ENCODE measurements around the gene TARDBP.
A peak's percentile ranks its signal among the peaks of the same experiment; 100 is the strongest.
"Not testable (repeated sequence)": the region's sequence is repeated elsewhere in the genome, so short reads cannot be mapped to it uniquely, and the experiment has no call there.

The TARDBP gene

DNA sequence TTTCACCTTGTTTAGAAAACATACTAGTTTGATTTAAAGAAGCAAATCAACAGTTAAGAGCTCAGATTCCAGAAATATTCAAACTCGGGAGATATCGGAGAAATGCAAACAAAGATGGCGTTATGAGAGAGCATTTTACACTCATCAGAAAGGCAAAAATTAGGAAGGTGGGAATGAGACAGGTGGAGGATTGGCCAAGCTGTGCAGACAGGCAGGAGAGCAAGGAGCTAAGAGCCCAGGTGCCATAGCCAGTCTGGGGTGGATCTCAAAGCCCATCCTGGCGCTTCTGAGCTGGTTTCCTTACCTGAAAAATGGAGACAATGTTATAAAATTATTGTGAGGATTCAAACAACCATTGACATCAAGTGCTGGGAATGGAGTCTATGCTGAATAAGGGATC is 19.6 kb upstream of the TARDBP start:
- no peak for FAIRE-seq

DNA sequence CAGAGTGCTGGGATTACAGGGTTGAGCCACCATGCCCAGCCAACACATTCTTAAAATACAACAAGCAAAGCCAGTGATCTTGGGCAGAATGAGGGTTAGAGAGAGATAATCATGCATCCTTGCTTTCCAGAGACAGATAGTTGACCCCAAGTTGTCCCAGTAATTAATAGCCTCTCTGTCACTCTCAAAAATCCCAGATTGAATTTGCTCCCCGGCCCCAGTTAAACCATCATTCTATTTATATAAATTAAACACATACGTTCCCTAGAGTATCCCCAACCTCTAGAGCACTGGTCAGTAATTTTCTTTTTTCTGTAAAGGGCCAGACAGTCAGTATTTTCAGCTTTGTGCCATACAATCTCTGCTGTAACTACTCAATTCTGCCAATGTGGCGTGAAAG is 16.4 kb upstream of the TARDBP start:
- no peak for FAIRE-seq

GRCh38 chr1:11000526-11000925 is 11.9 kb upstream of the TARDBP start:
- no peak for FAIRE-seq

GRCh38 chr1:11013160-11013531 is 692 bp downstream of the TARDBP start:
- FAIRE-seq, result no peak

GRCh38 chr1:11019358-11019757 is 6.9 kb downstream of the TARDBP start:
- FAIRE-seq, result not testable (repeated sequence)

DNA sequence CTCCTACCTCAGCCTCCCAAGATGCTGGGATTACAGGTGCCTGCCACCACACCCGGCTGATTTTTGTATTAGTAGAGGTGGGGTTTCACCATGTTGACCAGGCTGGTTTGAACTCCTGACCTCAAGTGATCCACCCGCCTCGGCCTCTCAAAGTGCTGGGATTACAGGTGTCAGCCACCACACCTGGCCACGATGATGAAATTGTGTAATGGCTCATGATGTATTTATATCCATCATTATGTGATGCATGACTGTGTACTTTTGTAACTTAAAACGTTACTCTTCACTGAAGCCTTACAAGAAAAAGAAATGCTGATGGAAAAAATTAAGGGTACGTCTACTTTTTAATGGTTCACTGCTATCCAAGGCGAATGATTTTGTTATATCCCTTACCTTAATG is 7.5 kb downstream of the TARDBP start:
- no peak for FAIRE-seq

GRCh38 chr1:11023201-11023600 is 10.7 kb downstream of the TARDBP start:
- no peak for FAIRE-seq

DNA sequence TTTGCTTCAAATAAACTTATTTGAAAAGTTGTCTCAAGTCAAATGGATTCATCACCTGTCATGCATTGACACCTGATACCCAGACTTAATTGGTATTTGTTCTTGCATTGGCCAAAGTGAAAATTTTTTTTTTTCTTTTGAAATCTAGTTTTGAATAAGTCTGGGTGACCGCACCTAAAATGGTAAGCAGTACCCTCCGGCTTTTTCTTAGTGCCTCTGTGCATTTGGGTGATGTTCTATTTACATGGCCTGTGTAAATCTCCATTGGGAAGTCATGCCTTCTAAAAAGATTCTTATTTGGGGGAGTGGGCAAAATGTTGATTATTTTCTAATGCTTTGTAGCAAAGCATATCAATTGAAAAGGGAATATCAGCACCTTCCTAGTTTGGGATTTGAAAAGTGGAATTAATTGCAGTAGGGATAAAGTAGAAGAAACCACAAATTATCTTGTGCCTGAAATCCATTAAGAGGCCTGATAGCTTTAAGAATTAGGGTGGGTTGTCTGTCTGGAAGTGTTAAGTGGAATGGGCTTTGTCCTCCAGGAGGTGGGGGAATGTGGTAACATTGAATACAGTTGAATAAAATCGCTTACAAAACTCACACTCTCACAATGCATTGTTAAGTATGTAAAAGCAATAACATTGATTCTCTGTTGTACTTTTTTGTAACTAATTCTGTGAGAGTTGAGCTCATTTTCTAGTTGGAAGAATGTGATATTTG is 11.9 kb downstream of the TARDBP start:
- FAIRE-seq, result no peak

- FAIRE-seq, result no peak
Measured at GRCh38 chr1:11024874-11025203, 12.4 kb downstream of the TARDBP start.

DNA sequence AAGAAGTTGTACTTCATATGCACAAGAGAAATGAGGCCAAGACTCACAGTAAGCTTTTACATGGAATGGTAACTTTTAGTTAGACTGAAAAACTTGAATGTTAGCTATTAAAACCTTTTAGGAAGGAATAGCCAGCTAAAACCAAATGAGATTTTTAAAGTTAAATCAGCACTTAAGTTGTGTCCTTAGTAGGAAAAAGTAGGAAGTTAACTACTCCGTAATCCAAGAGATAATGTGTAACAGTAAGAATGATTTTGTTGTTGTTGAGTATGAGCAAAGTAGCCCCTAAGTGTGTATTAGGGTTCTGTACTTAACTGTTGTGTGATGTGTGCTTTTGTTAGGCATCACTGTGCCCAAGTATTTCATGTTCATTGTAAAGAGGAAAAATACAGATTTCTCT is 13.2 kb downstream of the TARDBP start:
- FAIRE-seq, result no peak

GRCh38 chr1:11026052-11026451 is 13.6 kb downstream of the TARDBP start:
- no peak for FAIRE-seq

DNA sequence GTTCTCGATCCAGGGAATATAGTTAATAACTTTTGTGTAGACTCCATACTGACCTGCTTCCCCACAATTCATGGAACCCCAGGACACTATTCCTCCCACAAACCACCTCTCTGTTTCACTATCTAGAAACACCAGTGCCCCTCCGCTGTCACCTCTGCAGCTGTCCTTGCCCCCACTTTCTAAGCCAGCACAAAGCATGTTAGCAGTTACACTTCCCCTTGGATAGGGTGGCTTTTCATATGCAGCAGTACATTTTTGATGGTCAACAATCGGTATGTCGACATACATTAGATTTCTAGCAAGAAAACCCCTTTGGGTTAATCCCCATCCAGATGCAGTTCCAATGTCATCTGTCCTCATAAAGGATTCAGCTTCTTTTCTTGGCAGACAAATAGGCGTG is 14.4 kb downstream of the TARDBP start:
- FAIRE-seq, result no peak

DNA sequence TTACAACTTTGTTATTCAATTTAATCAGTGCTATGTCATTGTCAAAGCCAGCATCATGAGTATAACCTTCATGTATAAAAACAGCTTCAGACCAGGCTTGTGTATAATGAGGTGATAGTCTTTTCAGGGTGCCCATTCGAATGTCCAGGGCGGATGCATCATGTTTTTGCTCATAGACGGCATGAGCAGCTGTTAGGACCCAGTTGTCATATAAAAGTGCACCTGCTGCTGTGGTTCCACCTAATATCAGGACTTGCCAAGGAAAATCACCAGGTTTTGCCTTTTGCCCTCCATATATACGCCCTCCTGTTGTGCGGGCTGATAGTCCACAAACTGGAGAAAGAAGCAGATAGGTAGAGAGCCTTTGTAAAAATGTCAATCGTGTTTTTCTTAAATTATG is 14.9 kb downstream of the TARDBP start:
- FAIRE-seq, result no peak

DNA sequence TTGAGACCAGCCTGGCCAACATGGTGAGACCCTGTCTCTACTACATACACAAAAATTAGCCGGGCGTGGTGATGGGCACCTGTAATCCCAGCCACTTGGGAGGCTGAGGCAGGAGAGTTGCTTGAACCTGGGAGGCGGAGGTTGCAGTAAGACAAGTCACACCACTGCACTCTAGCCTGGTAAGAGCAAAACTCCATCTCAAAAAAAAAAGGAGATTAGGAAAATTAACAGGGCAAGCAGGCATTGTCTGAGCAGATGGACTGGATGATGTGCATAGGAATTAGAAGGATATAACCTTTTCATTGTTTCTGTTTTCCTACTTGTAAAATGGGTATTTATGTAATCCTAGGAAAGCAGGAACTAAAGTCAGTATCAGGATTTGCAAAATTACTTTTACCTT is 15.6 kb downstream of the TARDBP start:
- no peak for FAIRE-seq

DNA sequence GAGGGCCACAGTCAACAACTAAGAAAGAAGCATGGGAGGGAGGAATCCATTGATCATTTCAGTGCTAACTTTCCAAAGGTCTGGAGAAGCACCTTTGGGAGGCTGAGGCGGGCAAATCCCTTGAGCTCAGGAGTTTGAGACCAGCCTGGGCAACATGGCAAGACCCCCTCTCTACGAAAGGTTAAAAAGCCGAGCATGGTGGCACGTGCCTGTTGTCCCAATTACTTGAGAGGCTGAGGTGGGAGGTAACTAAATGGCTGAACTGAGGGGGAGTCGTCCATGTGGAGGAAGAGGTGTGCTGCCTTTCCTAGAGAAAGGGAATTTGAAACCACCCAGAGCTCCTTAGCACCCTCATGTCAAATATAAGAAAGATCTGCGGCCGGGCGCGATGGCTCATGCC is 18.4 kb downstream of the TARDBP start:
- FAIRE-seq, result no peak

GRCh38 chr1:11031624-11032262 is 19.3 kb downstream of the TARDBP start:
- no peak for FAIRE-seq

DNA sequence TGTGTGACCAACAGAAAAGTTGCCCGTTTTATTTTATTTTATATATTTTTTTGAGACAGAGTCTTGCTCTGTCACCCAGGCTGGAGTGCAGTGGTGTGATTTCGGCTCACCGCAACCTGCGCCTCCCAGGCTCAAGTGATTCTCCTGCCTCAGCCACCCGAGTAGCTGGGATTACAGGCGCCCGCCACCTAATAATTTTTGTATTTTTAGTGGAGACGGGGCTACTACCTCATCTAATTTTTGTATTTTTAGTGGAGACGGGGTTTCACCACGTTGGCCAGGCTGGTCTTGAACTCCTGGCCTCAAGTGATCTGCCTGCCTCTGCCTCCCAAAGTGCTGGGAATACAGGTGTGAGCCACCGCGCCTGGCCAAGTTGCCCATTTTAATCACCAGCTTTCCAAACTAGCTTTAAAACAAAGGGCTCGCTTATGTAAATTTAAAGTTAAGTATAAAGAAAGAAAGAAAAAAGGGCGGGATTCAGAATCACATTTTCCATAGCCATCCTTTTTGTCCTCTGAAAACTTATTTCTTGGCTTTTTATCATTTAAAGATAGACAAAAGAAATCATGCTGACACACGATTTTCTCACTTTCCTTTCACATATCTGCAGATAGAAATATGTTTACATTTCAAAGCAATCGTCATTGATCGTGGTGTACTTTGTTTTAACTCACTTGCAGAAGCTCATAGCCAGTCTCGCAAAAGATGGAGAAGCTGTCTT is 24.7 kb downstream of the TARDBP start:
- FAIRE-seq, result not testable (repeated sequence)

GRCh38 chr1:11037740-11038182 is 25.3 kb downstream of the TARDBP start:
- peak; percentile 90 for FAIRE-seq

DNA sequence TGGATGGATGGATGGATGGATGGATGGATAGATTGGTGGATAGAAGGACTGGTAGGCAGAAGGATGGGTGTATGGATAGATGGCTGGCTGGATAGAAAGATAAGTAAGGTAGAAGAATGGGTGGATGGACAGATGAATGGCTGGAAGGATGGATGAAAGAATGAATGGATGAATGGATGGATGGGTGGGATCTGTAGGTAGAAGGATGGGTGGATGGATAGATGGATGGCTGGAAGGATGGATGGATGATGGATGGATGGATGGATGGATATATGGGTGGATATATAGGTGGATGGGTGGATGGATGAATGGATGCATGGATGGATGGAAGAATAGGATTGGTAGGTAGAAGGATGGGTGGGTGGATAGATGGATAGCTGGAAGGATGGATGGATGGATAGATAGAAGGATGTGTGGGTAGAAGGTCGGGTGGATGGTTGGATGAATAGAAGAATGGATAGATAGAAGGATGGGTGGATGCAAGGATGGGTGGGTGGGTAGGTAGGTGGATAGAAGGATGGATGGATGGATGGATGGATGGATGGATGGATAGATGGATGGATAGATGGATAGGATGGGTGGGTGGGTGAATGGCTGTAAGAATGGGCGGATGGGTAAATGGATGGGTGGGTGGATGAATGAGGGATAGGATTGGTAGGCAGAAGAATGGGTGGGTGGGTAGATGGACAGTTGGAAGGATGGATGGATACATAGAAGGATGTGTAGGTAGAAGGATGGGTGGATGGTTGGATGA is 27.1 kb downstream of the TARDBP start:
- FAIRE-seq, result no peak

DNA sequence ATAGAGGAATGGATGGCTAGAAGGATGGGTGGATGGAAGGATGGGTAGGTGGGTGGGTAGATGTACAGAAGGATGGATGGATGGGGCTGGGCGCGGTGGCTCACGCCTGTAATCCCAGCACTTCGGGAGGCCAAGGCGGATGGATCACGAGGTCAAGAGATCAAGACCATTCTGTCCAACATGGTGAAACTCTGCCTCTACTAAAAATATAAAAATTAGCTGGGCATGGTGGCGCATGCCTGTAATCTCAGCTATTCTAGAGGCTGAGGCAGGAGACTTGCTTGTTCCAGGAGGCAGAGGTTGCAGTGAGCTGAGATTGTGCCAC is 27.6 kb downstream of the TARDBP start:
- FAIRE-seq, result not testable (repeated sequence)

DNA sequence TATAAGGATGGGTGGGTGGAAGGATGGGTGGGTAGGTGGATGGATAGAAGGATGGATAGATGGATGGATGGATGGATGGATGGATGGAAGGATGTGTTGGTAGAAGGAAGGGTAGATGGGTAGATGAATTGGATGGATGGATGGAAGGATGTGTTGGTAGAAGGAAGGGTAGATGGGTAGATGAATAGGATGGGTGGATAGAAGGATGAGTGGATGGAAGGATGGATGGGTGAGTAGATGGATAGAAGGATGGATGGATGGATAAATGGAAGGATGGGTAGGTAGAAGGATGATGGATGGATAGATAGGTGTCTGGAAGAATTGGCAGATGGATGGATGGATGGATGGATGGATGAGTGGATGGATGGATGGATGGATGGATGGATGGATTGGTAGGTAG is 28.6 kb downstream of the TARDBP start:
- no peak for FAIRE-seq

DNA sequence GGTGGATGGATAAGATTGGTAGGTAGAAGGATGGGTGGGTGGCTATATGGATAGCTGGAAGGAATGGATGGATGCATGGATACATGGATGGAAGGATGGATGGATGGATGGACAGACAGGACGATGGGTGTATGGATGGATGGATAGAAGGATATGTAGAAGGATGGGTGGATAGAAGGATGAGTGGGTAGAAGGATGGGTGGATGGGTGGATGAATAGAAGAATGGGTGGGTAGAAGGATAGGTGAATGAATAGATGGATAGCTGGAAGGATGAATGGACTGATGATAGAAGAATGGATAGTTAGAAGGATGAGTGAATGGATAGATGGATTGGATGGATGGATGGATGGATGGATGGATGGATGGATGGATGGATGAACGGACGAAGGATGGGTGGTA is 29.6 kb downstream of the TARDBP start:
- no peak for FAIRE-seq

DNA sequence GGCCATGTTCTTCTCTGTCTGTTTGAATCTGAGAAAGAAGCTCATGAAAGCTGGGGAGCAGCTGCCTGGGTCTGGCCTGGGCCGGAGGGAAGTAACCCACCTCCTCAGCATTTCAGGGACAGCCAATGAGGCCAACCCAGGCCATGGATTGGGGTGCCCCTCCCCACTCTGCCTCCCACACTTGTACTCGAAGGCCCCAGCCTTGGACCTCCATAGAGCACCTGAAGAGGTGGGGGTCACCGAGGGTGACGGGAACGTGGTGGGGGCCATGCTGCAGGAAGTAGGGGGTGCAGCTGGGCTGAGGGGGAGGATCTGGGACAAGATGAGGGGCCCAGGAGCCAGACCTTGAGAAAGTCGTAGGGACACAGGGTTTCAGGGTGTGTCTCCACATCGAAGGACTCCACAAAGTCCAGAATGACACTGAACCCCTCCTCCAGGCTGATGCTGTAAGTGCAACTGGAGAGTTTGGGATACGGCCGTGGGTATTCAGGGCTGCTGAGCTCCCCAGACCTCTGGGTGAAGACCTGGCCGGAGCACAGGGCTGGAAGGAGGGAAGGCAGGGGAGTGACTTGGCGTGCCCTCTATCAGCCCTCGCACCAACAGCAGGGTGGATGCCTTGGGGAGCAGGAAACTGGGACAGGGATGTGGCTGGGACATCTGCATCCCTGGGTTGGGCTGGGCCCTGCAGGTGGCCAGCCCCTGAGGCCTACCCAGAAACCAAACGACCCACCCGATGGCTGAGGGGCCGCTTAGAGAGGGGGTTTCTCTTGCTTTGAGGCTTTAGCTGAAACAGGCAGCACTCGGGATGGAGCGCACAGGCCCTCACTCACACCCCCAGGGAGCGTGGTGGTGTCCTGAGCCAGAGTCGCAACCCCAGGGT is 30.8 kb downstream of the TARDBP start:
- FAIRE-seq, result no peak

Measured in endometrium (tissue), 2 donors.